ELR (cell line): ENCODE measurements around the gene CITED2.
"Not testable (repeated sequence)": the region's sequence is repeated elsewhere in the genome, so short reads cannot be mapped to it uniquely, and the experiment has no call there.

ENCODE experiments used
- DNase-seq: peaks from one replicate; pipeline ENCODE4 v3.0.0-alpha.2; 2015; ENCODE audit warnings: low read depth

CITED2 gene

GRCh38 chr6:139364302-139364981, 10.0 kb downstream of the CITED2 start:
- DNase-seq: peak; percentile 71

- DNase-seq: not testable (repeated sequence)
Observed at GRCh38 chr6:139363797-139364196, 10.7 kb downstream of the CITED2 start.

DNA sequence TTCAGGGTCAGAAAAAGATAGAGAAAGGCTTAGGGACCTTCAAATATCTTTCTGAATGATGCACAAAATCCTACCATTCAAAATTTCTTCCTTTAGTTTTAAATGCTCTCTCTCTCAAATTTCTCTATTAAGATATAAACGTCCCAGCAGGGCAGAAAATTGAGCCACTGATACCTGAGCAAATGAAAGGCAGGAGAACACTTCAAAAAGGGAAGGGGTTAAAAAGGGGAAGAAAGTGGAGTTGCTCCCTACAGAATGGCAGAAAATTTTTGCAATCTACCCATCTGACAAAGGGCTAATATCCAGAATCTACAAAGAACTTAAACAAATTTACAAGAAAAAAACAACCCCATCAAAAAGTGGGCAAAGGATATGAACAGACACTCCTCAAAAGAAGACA, 11.3 kb downstream of the CITED2 start:
- DNase-seq: not testable (repeated sequence)

DNA sequence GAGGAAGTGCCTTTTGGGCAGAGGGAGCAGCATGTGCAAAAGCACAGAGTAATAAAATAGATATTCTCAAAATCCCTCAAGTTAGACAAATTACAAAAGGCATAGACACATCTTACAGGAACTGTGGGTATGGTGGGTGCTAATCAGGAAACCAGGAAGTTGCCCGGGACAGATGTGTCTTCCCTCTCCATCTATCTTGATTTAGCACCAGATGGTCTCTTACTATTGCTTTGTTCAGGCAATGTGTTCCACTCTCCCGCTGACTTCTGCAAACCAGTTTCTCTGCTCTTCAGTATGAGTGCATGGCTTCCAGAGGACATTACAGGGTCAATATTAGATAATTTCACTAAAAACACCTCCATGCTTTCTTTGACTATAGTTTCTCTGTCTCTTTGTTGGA, 13.2 kb downstream of the CITED2 start:
- no peak for DNase-seq

DNA sequence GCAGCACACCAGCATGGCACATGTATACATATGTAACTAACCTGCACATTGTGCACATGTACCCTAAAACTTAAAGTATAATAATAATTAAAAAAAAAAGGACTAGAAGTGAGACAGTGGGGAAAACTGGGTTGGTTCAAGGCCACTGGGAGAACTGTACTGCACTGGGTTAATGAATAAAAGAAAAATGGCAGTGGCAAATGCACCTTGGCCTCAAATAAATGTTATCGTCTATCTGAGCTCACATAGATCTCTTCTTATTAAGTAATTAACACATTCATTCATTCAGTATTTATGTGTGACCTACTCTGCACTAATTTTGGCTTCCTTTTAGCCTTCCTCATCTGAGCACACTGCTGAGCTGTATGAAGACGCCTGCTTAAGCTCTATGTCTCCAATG, 17.5 kb downstream of the CITED2 start:
- DNase-seq: no peak

DNA sequence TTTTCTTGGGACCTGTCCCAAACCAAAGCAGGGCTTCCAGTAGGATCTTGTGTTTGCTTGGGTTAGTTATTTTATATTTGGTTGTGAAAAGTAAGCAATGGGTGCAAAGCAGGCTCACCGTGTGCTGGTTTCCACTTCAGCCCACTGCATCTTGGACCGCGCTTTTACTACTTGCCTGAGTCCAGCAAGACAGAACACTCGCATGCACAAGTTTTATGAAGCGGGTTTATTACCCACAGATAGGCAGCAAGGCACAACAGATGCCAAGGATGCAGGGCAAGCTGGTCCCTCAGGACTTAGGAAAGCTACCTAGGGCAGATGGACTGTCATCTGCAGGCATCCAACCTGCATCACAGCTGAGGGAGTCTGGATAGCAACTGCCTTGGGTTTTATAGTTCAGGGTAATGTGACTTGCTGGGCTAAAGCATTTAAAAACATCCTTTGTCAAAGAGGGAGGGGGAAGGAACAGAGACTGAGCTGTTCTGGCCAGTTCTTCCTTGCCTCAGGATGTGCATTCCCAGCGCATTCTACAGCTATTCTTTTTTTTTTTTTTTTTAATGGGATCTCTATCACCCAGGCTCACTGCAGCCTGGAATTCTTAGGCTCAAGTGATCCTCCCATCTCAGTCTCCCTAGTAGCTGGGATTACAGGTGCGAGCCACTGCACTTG, 18.5 kb downstream of the CITED2 start:
- DNase-seq: no peak

DNA sequence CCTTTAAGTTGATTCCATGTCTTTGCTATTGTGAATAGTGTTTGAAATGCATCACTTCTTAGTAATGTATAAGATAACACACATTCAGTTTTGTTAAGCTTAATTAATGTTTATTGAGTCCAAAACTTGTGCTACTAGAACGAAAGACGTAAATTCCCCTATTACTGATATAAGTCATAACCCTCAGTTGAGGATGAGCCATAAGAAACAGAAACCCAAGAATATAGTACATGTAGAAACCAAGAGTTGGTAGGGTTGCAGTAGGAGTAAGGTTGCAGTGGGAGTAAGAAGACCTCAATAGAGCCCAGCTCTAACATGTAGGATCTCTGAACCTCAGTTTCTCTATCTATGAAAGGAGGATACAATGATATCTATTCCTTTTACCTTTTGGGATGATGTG, 19.3 kb downstream of the CITED2 start:
- DNase-seq: no peak

DNA sequence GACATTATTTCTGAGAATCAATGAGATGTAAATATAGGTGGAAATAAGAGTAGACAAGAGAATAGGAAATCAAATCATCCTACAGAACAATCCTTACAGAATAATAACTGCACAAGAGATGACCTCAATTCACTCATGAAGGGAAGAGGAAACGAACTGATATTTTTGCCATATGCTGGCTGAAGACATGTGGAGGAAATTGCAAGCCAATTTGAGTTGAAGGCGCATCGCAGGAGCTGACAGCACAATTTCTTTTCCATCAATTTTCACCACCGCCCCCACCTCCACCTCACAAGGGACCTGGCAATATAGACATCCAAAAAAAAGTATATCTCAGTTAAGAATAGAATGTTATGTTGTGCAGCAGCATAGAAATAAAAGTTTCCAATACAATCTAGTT, 20.3 kb downstream of the CITED2 start:
- DNase-seq: no peak

- DNase-seq: no peak
Observed at GRCh38 chr6:139349464-139350020, 24.9 kb downstream of the CITED2 start.

DNA sequence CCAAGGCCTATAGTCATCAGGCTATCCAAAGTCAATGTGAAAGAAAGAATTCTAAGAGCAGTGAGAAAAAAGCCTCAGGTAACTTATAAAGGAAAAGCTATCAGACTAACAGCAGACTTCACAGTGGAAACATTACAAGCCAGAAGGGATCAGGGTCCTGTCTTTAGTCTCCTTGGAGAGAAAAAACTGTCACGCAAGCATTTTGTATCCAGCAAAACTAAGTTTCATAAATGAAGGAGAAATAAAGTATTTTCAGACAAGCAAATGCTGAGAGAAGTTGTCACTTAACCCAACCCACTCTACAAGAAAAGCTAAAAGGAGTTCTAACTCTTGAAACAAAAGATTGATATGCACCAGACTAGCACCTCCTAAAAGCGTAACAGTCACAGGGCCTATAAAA, 28.1 kb downstream of the CITED2 start:
- no peak for DNase-seq

- DNase-seq: no peak
Observed at GRCh38 chr6:139344186-139344963, 30.1 kb downstream of the CITED2 start.

- no peak for DNase-seq
Observed at GRCh38 chr6:139343052-139343750, 31.2 kb downstream of the CITED2 start.

- DNase-seq: no peak
Observed at GRCh38 chr6:139341060-139341459, 33.4 kb downstream of the CITED2 start.

DNA sequence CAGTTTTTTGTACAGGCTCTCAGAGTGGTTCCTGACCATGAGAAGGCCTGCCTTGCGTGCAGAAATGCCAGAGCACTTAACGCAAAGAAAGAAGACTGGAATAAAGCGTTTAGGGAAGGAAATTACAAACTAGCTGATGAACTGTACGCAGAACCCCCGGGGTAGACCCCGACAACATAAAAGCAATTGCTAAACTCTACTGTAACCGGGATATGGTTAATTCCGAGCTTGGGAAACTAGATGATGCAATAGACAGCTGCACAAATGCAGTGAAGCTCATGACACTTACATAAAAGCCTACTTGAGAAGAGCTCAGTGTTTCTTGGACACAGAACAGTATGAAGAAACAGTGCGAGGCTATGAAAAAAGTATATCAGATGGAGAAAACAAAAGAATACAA, 35.7 kb downstream of the CITED2 start:
- no peak for DNase-seq

DNA sequence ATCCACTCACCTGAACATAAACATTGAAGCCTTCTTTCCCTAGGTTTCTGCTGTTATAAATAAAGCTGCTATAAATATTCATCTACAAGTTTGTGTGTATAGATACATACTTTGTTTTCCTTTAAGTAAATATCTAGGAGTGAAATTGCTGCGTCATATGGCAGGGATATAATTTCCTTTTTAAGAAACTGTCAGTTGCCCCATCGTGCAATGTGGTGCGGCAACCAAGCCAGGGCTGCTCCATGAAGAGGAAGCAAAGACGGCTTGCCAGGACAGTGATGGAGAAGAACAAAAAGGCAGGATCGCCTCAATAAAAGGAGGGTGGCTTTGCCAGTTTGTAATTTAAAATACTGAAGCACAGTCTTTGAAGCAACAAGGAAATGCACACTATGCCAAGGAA, 36.6 kb downstream of the CITED2 start:
- DNase-seq: no peak

DNA sequence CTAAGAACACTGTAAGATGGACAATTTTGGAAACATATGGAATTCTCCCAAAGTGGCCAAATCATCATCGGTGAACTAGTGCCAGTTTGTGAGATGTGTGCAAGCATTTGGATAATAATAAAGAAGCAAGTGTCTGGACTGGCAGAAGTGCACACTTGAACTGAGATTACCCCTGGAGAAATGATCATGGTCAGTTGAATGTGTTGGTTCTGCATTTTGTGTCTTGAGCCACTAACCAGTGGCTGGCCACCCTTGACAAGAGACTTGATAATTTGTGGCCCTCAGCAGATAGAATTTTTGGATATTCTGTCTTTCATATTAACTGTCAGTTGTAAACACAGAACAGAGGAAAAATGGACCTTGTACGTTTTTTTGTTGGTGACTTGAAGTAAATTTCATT, 37.4 kb downstream of the CITED2 start:
- DNase-seq: no peak

DNA sequence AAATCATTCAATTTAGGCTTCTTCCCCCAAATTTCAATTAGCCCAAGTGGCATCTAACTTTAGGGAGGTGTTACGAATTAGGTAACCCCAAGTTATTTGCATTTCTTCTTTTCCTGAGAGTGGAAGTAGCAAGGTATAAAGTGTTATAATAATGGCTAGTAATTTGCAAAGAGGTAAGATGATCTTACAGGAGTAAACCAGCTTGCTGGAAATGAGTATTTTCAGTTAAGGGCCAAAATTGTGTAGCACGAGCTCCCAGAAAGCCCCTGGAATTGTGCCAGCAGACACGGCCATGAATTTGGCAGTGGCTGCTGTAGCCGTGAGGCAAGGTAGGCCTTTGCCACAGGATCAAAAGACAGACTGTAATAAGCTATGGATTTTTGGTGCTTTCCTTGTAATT, 38.0 kb downstream of the CITED2 start:
- no peak for DNase-seq

- DNase-seq: no peak
Observed at GRCh38 chr6:139335447-139336210, 38.8 kb downstream of the CITED2 start.

- peak; percentile 92 for DNase-seq
Observed at GRCh38 chr6:139334806-139335446, 39.5 kb downstream of the CITED2 start.

GRCh38 chr6:139330826-139331500, 43.5 kb downstream of the CITED2 start:
- DNase-seq: no peak
